ENCODE data around the gene LRRC58.
"Not testable (repeated sequence)": the region's sequence is repeated elsewhere in the genome, so short reads cannot be mapped to it uniquely, and the experiment has no call there.

The LRRC58 gene

DNA sequence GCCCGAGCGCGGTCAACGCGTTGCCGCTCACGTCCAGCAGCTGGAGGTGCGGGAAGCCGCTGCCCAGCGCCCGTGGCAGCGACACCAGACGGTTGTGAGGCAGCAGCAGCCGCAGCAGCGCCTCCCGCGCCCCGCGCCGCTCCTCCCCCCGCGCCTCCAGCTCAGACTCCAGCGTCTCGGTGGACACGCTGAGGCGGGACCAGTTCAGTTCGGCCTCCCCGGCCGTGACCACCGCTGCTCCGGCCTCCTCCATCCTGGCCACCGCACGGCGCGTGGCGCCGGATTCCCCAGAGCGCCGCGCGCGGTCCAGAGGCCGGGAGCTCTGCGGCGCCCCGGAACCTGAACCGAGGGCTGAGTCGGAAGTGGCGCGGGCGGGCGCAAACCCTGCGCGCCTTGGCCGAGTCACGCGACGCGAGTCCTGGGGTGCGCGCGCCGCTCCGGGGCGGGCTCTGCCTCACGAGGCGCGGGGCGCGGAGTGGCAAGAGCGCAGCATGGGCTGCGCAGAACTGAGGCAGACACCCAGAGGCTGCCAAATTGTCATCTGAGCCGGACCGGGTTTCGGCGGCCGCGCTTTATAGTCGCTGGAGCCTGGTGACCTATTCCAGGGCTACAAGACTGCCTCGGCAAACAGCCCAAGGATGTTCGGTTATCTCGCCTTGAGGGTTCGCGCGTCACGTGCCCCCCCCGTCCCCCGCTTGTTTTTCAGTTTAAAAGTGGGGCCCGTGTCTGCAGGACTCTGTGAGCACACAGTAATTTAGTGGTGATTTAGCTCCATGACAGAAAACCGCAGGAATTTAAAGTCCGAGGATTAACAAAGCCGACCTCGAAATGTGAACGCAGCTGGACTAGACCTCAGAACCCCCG is at the start of gene LRRC58:
TSS of gene LRRC58 (minus strand) at position 364 of the 864 bp plus-strand sequence. CDS start at position 253, 111 bp downstream.
- peak; percentile 90 for DNase-seq

DNA sequence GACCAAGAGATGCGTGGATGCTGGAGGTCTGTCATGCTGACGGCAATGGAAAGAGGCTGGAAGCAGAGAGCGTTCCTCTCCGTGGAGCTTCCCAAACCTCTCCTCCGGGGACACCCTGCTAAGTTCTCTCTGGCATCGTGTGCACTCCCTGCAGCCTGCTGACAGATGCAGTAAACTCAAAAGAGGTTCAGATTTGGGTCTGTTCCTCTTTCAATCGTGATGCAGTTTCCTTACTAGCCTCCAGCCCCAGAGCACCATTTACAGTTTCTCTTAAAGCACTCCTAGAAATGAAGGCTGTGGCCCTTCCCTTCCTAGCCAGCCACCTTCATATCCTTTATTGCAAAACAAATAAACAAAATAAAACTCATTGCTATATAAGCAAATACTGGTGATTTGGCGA is 47.3 kb upstream of the LRRC58 start:
- DNase-seq: no peak

GRCh38 chr3:120394347-120394746 is 45.2 kb upstream of the LRRC58 start:
- DNase-seq: no peak

GRCh38 chr3:120393761-120394160 is 44.6 kb upstream of the LRRC58 start:
- DNase-seq: no peak

- no peak for DNase-seq
Measured at GRCh38 chr3:120393243-120393642, 44.1 kb upstream of the LRRC58 start.

- no peak for DNase-seq
Measured at GRCh38 chr3:120382941-120383447, 33.8 kb upstream of the LRRC58 start.

DNA sequence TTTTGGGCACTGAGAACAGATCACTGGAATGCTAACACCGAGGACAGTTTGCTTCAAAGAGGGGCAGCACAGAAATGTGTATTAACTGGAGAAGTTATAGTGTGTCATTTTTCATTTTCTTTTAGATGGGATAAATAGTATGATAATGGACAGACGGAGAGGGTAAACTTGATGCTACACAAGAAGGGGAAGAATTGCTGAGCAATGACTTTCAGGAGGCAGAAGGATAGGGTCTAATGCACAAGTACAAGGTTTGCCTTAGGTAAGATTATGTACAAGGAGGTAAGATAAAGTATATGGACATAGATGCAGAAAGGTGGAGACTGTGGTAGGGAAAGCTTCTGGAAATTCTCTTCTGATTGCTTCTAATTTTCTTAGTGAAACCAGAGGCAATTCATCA is 32.3 kb upstream of the LRRC58 start:
- DNase-seq: no peak

- DNase-seq: not testable (repeated sequence)
Measured at GRCh38 chr3:120377948-120378347, 28.8 kb upstream of the LRRC58 start.

GRCh38 chr3:120370463-120370862 is 21.3 kb upstream of the LRRC58 start:
- DNase-seq: no peak

- no peak for DNase-seq
Measured at GRCh38 chr3:120369037-120369467, 19.9 kb upstream of the LRRC58 start.

DNA sequence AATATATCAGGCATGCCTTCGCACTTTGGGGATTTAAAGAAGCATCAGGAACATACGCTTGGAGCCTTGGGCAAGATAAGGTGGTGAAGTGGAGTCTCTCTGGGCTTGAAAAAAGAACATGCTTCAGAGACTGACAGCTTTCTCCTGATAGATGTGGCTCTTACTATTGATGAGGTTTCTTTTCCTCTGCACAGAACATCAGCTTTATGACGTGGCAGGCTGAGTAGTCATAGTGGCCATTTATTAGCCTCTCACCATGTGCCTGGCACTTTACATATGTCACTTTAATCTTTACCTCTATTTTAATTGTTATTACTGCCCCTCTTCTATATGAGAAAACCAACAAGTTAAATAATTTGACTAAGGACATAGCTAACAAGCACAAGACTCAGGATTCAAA is 19.0 kb upstream of the LRRC58 start:
- no peak for DNase-seq

DNA sequence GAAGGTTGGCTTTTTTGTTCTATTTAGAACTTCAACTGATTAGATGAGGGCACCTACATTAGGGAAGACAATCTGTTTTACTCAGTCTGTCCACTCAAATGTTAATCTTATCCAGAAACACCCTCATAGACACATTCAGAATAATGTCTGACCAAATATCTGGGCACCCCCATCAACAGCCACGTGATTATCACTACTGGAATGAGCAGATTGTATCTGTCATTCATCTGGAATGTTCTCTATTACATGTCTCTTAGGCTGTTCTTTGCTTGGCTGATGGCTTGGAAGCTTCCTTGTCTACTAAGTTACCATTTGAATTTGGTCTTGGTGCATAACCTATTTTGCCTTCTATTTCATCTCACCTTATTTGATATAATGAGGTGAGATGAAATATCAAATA is 15.7 kb upstream of the LRRC58 start:
- peak; percentile 49 for DNase-seq

- DNase-seq: no peak
Measured at GRCh38 chr3:120364101-120364500, 14.9 kb upstream of the LRRC58 start.

GRCh38 chr3:120357807-120358206 is 8.7 kb upstream of the LRRC58 start:
- DNase-seq: no peak

GRCh38 chr3:120355486-120355885 is 6.3 kb upstream of the LRRC58 start:
- DNase-seq: no peak

DNA sequence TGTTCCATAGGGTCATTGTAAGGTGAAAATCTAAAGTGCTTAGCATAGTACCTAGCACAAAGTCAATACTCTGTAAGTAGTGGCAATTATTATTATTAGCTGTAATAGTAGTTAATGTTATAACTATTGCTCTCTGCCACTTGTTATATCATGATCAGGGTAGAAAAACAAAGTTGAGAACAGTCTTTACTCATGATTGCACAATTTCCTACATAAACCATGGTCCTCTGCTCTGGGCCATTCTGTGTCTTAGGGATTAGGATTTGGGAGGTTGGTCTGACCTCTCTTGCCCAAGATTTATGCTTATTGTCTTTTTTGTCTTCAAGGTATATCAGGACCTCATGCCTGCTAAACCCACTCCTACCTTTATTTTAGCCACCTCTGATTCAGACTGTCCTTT is 4.3 kb upstream of the LRRC58 start:
- no peak for DNase-seq

DNA sequence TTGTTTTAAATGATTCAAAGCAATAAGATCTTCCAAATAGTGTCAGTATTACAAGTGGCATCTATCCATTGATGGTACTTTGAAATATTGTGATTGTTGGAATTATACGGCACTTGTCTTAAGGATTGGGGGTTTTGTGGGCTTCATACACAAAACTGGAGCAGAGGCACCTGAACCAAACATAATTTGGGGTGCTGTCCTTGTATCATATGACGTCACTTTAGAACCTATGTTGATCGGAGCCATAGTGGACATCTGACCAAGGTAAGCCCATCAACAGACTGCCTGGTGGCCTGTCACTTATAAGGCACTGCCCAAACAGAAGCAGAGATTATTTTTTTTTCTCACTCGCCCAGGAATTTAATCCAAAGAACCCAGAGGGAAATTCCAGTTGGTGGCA is 2.9 kb upstream of the LRRC58 start:
- DNase-seq: no peak

- peak; percentile 42 for DNase-seq
Measured at GRCh38 chr3:120350401-120350941, 1.3 kb upstream of the LRRC58 start.

GRCh38 chr3:120349855-120350125 is 636 bp upstream of the LRRC58 start:
- DNase-seq: no peak

- no peak for DNase-seq
Measured at GRCh38 chr3:120348065-120348990, 826 bp downstream of the LRRC58 start.

GRCh38 chr3:120344349-120344748 is 4.8 kb downstream of the LRRC58 start:
- no peak for DNase-seq

DNA sequence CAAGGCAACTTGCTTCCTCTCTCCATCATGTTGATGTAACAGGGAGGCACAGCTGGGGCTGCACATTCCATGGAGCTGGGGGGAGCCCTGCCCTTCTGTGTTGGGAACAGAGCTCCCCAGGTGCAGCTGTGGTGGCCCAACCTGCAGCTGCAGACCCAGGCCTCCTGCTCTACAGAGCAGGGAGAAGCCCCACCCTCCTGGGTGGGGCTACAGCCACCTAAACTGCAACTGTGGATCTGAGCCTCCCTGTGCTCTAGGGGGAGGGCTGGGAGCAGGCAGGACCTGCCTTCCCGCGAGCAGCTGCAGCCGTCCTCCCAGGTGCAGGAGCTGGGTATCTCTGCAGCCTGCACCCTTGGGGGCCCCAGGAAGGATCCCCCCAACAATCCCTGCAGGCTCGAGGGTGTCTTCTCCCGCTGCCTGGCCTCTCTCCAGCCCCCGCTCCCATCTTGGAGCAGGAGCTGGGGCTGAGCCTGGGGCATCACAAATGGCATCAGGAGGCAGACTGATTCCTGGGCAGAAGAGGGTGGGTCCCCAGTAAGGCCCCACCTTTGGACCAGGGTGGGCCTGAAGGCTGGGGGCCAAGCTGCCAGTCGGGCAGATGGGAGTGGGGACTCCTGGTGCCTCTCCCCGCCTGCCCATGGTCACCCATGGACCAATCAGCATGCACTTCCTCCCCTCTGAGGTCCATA is 7.4 kb downstream of the LRRC58 start:
- no peak for DNase-seq

DNA sequence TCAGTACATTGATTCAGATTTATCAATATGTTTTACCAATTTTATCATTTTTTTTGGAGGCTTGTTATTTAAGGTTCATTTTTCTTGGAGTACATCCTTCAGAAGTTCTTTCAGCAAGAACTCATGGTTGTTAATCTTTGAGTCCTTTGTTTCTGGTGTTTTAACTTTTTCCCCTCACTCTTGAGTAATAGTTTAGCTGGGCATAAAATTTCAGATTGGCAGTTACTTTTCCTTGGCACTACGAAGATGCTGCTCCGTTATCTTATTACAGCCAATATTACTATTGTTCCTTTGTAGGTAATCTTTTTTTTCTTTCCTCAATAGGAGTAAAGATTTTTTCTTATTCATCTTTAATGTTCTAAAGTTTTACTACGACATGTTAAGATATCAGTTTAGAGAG is 9.8 kb downstream of the LRRC58 start:
- DNase-seq: no peak
